ENCODE measurements around the gene SULT4A1.

Gene SULT4A1

GRCh38 chr22:43894122-43894521 is 31.8 kb upstream of the SULT4A1 start:
- H3K9me2 ChIP-seq (replicated peaks; ENCODE audit: insufficient read depth, low read length) = no peaks in the 10 kb centered on the region
- H3K4me3 ChIP-seq (ENCODE audit: low read length) = no peak overlapping the region
- no peak overlapping the region for H3K9ac ChIP-seq (ENCODE audit: low read length)
- H3K79me2 ChIP-seq (ENCODE audit: low read length) = no peaks in the 10 kb centered on the region
- H3K36me3 ChIP-seq (replicated peaks; ENCODE audit: insufficient read depth, low read length) = no peaks in the 10 kb centered on the region
- no peak for DNase-seq
- H3K9me3 ChIP-seq (replicated peaks; ENCODE audit: insufficient read depth, low read length) = no peaks in the 10 kb centered on the region
- H2AFZ ChIP-seq (ENCODE audit: low read length) = no peak overlapping the region
- TF ChIP-seq CTCF (IDR thresholded peaks at IDR 0.05; ENCODE audit: low read length) = no peak
- TF ChIP-seq EZH2phosphoT487 (IDR thresholded peaks at IDR 0.05; ENCODE audit: low read length) = no peak
- H4K20me1 ChIP-seq (ENCODE audit: insufficient read depth, low read length) = no peaks in the 10 kb centered on the region
- H3K27ac ChIP-seq (ENCODE audit: low read length) = no peak overlapping the region
- H3K4me1 ChIP-seq (ENCODE audit: low read length) = no peaks in the 10 kb centered on the region
- no peak overlapping the region for H3K4me2 ChIP-seq (ENCODE audit: low read depth, low read length)
- H3F3A ChIP-seq (ENCODE audit: insufficient read depth, low read length) = no peaks in the 10 kb centered on the region
- H3K27me3 ChIP-seq (replicated peaks; ENCODE audit: insufficient read depth, low read length) = peaks cover 91% of the 10 kb centered on the region

- Histone ChIP-seq H3K27ac (ENCODE audit: low read length) (no peak overlapping the region), H3K9me2 (replicated peaks; ENCODE audit: insufficient read depth, low read length) (no peaks in the 10 kb centered on the region), H3K4me3 (ENCODE audit: low read length) (no peak overlapping the region), H3K4me2 (ENCODE audit: low read depth, low read length) (no peak overlapping the region), H3K9ac (ENCODE audit: low read length) (no peak overlapping the region), H3K79me2 (ENCODE audit: low read length) (no peaks in the 10 kb centered on the region), H4K20me1 (ENCODE audit: insufficient read depth, low read length) (no peaks in the 10 kb centered on the region), H3K4me1 (ENCODE audit: low read length) (no peaks in the 10 kb centered on the region), H2AFZ (ENCODE audit: low read length) (no peak overlapping the region), H3K27me3 (replicated peaks; ENCODE audit: insufficient read depth, low read length) (peaks cover 92% of the 10 kb centered on the region), H3K9me3 (replicated peaks; ENCODE audit: insufficient read depth, low read length) (no peaks in the 10 kb centered on the region), H3F3A (ENCODE audit: insufficient read depth, low read length) (no peaks in the 10 kb centered on the region), H3K36me3 (replicated peaks; ENCODE audit: insufficient read depth, low read length) (no peaks in the 10 kb centered on the region)
- DNase-seq = no peak
- TF ChIP-seq EZH2 (optimal IDR thresholded peaks at IDR 0.05; ENCODE audit: low read depth, low read length) = no peak
- no peak for TF ChIP-seq EZH2phosphoT487 (IDR thresholded peaks at IDR 0.05; ENCODE audit: low read length)
- no peak for TF ChIP-seq CTCF (IDR thresholded peaks at IDR 0.05; ENCODE audit: low read length)
These were observed 31.0 kb upstream of the SULT4A1 start for GRCh38 chr22:43893266-43893665.

- Histone ChIP-seq H2AFZ (ENCODE audit: low read length) (no peak overlapping the region), H3K36me3 (replicated peaks; ENCODE audit: insufficient read depth, low read length) (no peaks in the 10 kb centered on the region), H4K20me1 (ENCODE audit: insufficient read depth, low read length) (no peaks in the 10 kb centered on the region), H3F3A (ENCODE audit: insufficient read depth, low read length) (no peaks in the 10 kb centered on the region), H3K79me2 (ENCODE audit: low read length) (no peaks in the 10 kb centered on the region), H3K4me3 (ENCODE audit: low read length) (no peak overlapping the region), H3K9ac (ENCODE audit: low read length) (no peak overlapping the region), H3K27me3 (replicated peaks; ENCODE audit: insufficient read depth, low read length) (peaks cover 90% of the 10 kb centered on the region), H3K9me3 (replicated peaks; ENCODE audit: insufficient read depth, low read length) (no peaks in the 10 kb centered on the region), H3K9me2 (replicated peaks; ENCODE audit: insufficient read depth, low read length) (no peaks in the 10 kb centered on the region), H3K4me1 (ENCODE audit: low read length) (no peaks in the 10 kb centered on the region), H3K27ac (ENCODE audit: low read length) (no peak overlapping the region), H3K4me2 (ENCODE audit: low read depth, low read length) (no peak overlapping the region)
- no peak for DNase-seq
- no peak for TF ChIP-seq EZH2phosphoT487 (IDR thresholded peaks at IDR 0.05; ENCODE audit: low read length)
- no peak for TF ChIP-seq CTCF (IDR thresholded peaks at IDR 0.05; ENCODE audit: low read length)
- TF ChIP-seq EZH2 (optimal IDR thresholded peaks at IDR 0.05; ENCODE audit: low read depth, low read length) = no peak
These were observed 30.0 kb upstream of the SULT4A1 start for GRCh38 chr22:43892183-43892894.
